Measurements from ENCODE around the gene ZHX3.

The ZHX3 gene

GRCh38 chr20:41344938-41345728 is 27.6 kb upstream of the ZHX3 start:
- H3K4me3 ChIP-seq (replicated peaks; ENCODE audit: insufficient read depth, low read length): no peak overlapping the region
- no peak for TF ChIP-seq GABPA (IDR thresholded peaks at IDR 0.05; ENCODE audit: low read depth)
- no peak for TF ChIP-seq REST (IDR thresholded peaks at IDR 0.05; ENCODE audit: insufficient replicate concordance, low read depth)
- no peak for TF ChIP-seq POLR2AphosphoS5 (IDR thresholded peaks at IDR 0.05; ENCODE audit: low read depth)
- TF ChIP-seq CTCF (IDR thresholded peaks at IDR 0.05; ENCODE audit: insufficient read depth, low read length): no peak
- no peak for TF ChIP-seq SPI1 (IDR thresholded peaks at IDR 0.05; ENCODE audit: borderline replicate concordance, low read depth)
- no peak for DNase-seq (ENCODE audit: low read depth in 1 of 2, low spot score in 1 of 2)
- H3K27ac ChIP-seq (replicated peaks): no peak overlapping the region
- H3K27me3 ChIP-seq (ENCODE audit: insufficient read depth, poor library complexity, severe bottlenecking): no peaks in the 10 kb centered on the region

- TF ChIP-seq GABPA (IDR thresholded peaks at IDR 0.05; ENCODE audit: low read depth) (no peak), POLR2AphosphoS5 (IDR thresholded peaks at IDR 0.05; ENCODE audit: low read depth) (no peak), SPI1 (IDR thresholded peaks at IDR 0.05; ENCODE audit: borderline replicate concordance, low read depth) (no peak), CTCF (IDR thresholded peaks at IDR 0.05; ENCODE audit: insufficient read depth, low read length) (no peak), REST (IDR thresholded peaks at IDR 0.05; ENCODE audit: insufficient replicate concordance, low read depth) (no peak)
- Histone ChIP-seq H3K4me3 (replicated peaks; ENCODE audit: insufficient read depth, low read length) (no peak overlapping the region), H3K27ac (replicated peaks) (no peak overlapping the region), H3K27me3 (ENCODE audit: insufficient read depth, poor library complexity, severe bottlenecking) (no peaks in the 10 kb centered on the region)
- no peak for DNase-seq (ENCODE audit: low read depth in 1 of 2, low spot score in 1 of 2)
Measured at GRCh38 chr20:41344477-41344876, 26.9 kb upstream of the ZHX3 start.

- TF ChIP-seq CTCF (IDR thresholded peaks at IDR 0.05; ENCODE audit: insufficient read depth, low read length): no peak
- no peak for TF ChIP-seq SPI1 (IDR thresholded peaks at IDR 0.05; ENCODE audit: borderline replicate concordance, low read depth)
- no peak for TF ChIP-seq POLR2AphosphoS5 (IDR thresholded peaks at IDR 0.05; ENCODE audit: low read depth)
- TF ChIP-seq GABPA (IDR thresholded peaks at IDR 0.05; ENCODE audit: low read depth): no peak
- no peak for TF ChIP-seq REST (IDR thresholded peaks at IDR 0.05; ENCODE audit: insufficient replicate concordance, low read depth)
- DNase-seq (ENCODE audit: low read depth in 1 of 2, low spot score in 1 of 2): no peak
- peaks cover 4% of the 10 kb centered on the region for H3K27me3 ChIP-seq (ENCODE audit: insufficient read depth, poor library complexity, severe bottlenecking)
- no peak overlapping the region for H3K27ac ChIP-seq (replicated peaks)
- no peak overlapping the region for H3K4me3 ChIP-seq (replicated peaks; ENCODE audit: insufficient read depth, low read length)
Measured at GRCh38 chr20:41342474-41343464, 25.2 kb upstream of the ZHX3 start.
